Measurements from ENCODE around the gene GPR148.

DNA sequence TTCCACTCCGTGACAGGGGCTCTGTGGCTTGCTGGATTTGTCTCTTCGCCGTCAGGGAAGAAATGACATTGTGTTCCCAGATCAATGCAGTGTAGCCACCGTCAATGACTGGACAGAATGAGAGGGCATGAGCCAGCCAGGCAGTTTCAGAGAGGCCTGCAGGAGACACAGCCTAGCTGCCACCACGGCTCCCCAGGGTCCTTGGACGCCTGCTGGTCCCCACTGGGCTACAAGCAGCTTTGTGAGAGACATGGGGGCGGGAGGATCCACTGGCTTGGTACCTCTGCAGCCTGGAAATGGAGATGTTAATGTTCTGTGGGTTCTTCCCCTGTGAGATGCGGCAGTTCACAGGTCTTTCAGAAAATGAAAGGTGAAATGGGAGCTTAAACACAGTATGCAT is 14.4 kb downstream of the GPR148 start:
- TF ChIP-seq POLR2A (IDR thresholded peaks at IDR 0.05): no peak
- TF ChIP-seq, protein P1, sequence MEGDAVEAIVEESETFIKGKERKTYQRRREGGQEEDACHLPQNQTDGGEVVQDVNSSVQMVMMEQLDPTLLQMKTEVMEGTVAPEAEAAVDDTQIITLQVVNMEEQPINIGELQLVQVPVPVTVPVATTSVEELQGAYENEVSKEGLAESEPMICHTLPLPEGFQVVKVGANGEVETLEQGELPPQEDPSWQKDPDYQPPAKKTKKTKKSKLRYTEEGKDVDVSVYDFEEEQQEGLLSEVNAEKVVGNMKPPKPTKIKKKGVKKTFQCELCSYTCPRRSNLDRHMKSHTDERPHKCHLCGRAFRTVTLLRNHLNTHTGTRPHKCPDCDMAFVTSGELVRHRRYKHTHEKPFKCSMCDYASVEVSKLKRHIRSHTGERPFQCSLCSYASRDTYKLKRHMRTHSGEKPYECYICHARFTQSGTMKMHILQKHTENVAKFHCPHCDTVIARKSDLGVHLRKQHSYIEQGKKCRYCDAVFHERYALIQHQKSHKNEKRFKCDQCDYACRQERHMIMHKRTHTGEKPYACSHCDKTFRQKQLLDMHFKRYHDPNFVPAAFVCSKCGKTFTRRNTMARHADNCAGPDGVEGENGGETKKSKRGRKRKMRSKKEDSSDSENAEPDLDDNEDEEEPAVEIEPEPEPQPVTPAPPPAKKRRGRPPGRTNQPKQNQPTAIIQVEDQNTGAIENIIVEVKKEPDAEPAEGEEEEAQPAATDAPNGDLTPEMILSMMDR (IDR thresholded peaks at IDR 0.05): no peak
